Measurements from ENCODE around the gene STX10. TPM values are rescaled to one million over a fixed set of nuclear protein-coding genes. Genes with fewer than 3 reads are reported as not detected.

Gene STX10
- total RNA-seq, 1 experiment from 2014 or later, result 56.9 TPM

GRCh38 chr19:13153569-13154240, 3.5 kb upstream of the STX10 start:
- Mint-ChIP-seq H3K27ac (peak overlapping the region; percentile 99), H3K4me1 (peaks cover 30% of the 10 kb centered on the region), H3K36me3 (peaks cover 20% of the 10 kb centered on the region), H3K4me3 (peak overlapping the region; percentile 92), H3K27me3 (ENCODE audit: low read depth) (peaks cover 7% of the 10 kb centered on the region; the same call in 1 of the 2 replicates), H3K9me3 (no peaks in the 10 kb centered on the region)
- ChIA-PET CTCF (interaction anchor here (0.5 to 2.2 kb wide), 5 partner anchors 10 to 983 kb away, joined by 3 to 21 read pairs (median 5); no protein-coding TSS in a partner anchor), POLR2A (interaction anchor here (1.0 to 5.5 kb wide), 7 partner anchors 11 to 94 kb away, joined by 3 to 167 read pairs (median 4); partner anchors contain the start of gene NACC1)
- TF ChIP-seq FOXP1 (CRISPR knock-in tag; IDR thresholded peaks at IDR 0.05; ENCODE audit: borderline replicate concordance) (0 out of 2 replicates have a peak, but pooled peaks have one; percentile 10), HMGXB4 (CRISPR knock-in tag; IDR thresholded peaks at IDR 0.05) (peak; percentile 24; the same call in 1 of the 2 replicates), ZNF263 (CRISPR knock-in tag; IDR thresholded peaks at IDR 0.05; ENCODE audit: low read depth) (peak; percentile 33; the same call in 1 of the 2 replicates), RELA (CRISPR knock-in tag; IDR thresholded peaks at IDR 0.05; ENCODE audit: borderline replicate concordance) (no peak), PRDM15 (CRISPR knock-in tag; IDR thresholded peaks at IDR 0.05) (peak; percentile 7; the same call in 1 of the 2 replicates), TP53 (CRISPR knock-in tag; IDR thresholded peaks at IDR 0.05) (peak; percentile 86; the same call in 1 of the 2 replicates), ZNF317 (CRISPR knock-in tag; IDR thresholded peaks at IDR 0.05; ENCODE audit: borderline replicate concordance, low read depth) (no peak)
- peak; percentile 48 for DNase-seq (ENCODE audit: low spot score)
- ATAC-seq, result no peak

GRCh38 chr19:13152974-13153568, 2.9 kb upstream of the STX10 start:
- H3K27ac Mint-ChIP-seq, result peak overlapping the region; percentile 99
- no peaks in the 10 kb centered on the region for H3K9me3 Mint-ChIP-seq
- H3K4me3 Mint-ChIP-seq, result peak overlapping the region; percentile 92
- ChIA-PET POLR2A (interaction anchor here (1.0 to 5.5 kb wide), 12 partner anchors 12 to 95 kb away, joined by 3 to 167 read pairs (median 4); partner anchors contain the start of gene NACC1), CTCF (interaction anchor here (0.5 to 2.2 kb wide), 6 partner anchors 11 to 984 kb away, joined by 3 to 21 read pairs (median 4); no protein-coding TSS in a partner anchor)
- ATAC-seq (peak; percentile 10), DNase-seq (ENCODE audit: low spot score) (peak; percentile 95)
- peaks cover 28% of the 10 kb centered on the region for H3K4me1 Mint-ChIP-seq
- H3K27me3 Mint-ChIP-seq (ENCODE audit: low read depth), result peaks cover 7% of the 10 kb centered on the region; the same call in 1 of the 2 replicates
- peaks cover 20% of the 10 kb centered on the region for H3K36me3 Mint-ChIP-seq
- TF ChIP-seq CDX4 (CRISPR knock-in tag; IDR thresholded peaks at IDR 0.05; ENCODE audit: borderline replicate concordance), result peak; percentile 41; the same call in 1 of the 2 replicates
- peak; percentile 87 for TF ChIP-seq HMGXB4 (CRISPR knock-in tag; IDR thresholded peaks at IDR 0.05)
- TF ChIP-seq USF1 (CRISPR knock-in tag; IDR thresholded peaks at IDR 0.05), result peak; percentile 69; the same call in 1 of the 2 replicates
- no peak for TF ChIP-seq ZSCAN18 (CRISPR knock-in tag; IDR thresholded peaks at IDR 0.05)
- no peak; the same call in none of the 2 replicates for TF ChIP-seq NFE2L1 (CRISPR knock-in tag; IDR thresholded peaks at IDR 0.05)
- peak; percentile 68 for TF ChIP-seq PRDM15 (CRISPR knock-in tag; IDR thresholded peaks at IDR 0.05)
- TF ChIP-seq SMAD4 (CRISPR knock-in tag; IDR thresholded peaks at IDR 0.05), result peak; percentile 90; the same call in 1 of the 2 replicates
- peak; percentile 84; the same call in 1 of the 2 replicates for TF ChIP-seq FOXP4 (CRISPR knock-in tag; IDR thresholded peaks at IDR 0.05)

Data from WTC11 (cell line).